Cardiac fibroblast (primary cell): ENCODE results near the gene PRKCA.
"Not testable (repeated sequence)": the region's sequence is repeated elsewhere in the genome, so short reads cannot be mapped to it uniquely, and the experiment has no call there.

Experiments
- DNase-seq, 2 donors: peaks; one replicate each; pipeline versions ENCODE4 v3.0.0 to v3.0.0-alpha.2; 2010; ENCODE audit warnings: low read depth in 2 of 2
- H3K4me3 ChIP-seq, 2 donors: replicated peaks in 1 of 2; 1 replicate in 1 of 2; 2 replicates in 1 of 2; pipeline ENCODE4 v1.5.1; 2011; ENCODE audit warnings: low read depth in 2 of 2, low read length in 2 of 2, mild to moderate bottlenecking in 2 of 2, moderate library complexity in 1 of 2
- TF ChIP-seq, protein P1 (sequence below): IDR thresholded peaks from one replicate; pipeline ENCODE4 v1.5.1; 2011; ENCODE audit warnings: low read depth, mild to moderate bottlenecking, low read length, inconsistent platforms

Gene PRKCA

DNA sequence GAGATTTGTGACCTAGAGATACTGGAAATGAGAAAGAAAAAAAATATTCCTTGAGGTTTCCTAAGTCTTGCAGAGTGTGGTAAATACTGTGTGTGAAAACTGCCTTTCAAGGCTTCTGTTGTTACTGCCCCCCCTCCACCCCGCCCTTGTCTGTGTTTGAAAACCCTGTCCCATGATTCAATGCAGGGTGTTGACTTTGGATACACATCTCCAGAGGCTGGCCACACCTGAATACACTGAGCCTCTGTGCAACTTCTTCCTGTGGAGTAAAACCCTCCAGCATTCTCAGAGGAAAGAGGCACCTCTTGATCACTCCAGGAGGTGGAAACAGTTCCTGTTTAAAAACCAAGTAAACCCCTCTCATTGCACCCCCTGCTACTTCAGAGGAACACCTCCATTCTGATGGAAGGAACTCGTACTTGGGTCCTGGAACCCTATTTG lies 409.5 kb downstream of the PRKCA start:
- no peak overlapping the region for H3K4me3 ChIP-seq
- no peak for DNase-seq
- TF ChIP-seq, protein P1, sequence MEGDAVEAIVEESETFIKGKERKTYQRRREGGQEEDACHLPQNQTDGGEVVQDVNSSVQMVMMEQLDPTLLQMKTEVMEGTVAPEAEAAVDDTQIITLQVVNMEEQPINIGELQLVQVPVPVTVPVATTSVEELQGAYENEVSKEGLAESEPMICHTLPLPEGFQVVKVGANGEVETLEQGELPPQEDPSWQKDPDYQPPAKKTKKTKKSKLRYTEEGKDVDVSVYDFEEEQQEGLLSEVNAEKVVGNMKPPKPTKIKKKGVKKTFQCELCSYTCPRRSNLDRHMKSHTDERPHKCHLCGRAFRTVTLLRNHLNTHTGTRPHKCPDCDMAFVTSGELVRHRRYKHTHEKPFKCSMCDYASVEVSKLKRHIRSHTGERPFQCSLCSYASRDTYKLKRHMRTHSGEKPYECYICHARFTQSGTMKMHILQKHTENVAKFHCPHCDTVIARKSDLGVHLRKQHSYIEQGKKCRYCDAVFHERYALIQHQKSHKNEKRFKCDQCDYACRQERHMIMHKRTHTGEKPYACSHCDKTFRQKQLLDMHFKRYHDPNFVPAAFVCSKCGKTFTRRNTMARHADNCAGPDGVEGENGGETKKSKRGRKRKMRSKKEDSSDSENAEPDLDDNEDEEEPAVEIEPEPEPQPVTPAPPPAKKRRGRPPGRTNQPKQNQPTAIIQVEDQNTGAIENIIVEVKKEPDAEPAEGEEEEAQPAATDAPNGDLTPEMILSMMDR: no peak

DNA sequence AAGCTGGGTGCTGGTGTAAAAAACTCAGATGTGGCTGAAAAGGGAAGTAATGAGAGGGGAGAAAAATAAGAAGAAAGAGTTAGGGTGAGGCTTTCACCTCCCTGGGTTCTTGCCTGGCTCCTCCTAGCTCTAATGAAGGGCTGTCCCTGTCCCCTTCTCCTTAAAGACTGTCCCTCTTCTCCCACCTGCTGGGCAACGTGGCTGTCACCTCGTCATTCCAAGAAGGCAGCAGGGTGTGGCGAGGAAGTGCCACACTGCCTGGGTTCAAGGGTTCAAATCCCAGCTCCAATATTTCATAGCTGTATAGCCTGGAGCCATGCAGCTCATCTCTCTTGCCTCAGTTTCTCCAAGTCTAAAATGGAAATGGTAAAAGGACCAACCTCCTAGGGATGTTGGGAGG lies 410.0 kb downstream of the PRKCA start:
- no peak overlapping the region for H3K4me3 ChIP-seq
- TF ChIP-seq, protein P1: no peak
- DNase-seq: no peak

DNA sequence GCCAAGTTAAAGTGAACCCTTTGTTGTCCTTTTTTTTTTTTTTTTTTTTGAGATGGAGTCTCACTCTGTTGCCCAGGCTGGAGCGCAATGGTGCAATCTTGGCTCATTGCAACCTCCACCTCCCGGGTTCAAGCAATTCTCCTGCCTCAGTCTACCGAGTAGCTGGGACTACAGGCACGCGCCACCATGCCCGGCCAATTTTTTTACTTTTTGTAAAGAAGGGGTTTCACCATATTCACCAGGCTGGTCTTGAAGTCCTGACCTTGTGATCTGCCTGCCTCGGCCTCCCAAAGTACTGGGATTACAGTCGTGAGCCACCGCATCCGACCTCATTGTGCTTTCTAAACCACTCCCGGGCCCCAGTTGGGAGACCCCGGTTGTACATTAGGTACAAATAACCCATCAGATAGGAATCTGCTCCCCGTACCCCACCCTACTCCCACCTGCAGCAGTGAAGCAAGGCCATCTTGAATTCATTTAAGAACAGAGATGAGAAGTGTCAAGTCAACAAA lies 410.7 kb downstream of the PRKCA start:
- DNase-seq, H3K4me3 ChIP-seq: not testable (repeated sequence)

DNA sequence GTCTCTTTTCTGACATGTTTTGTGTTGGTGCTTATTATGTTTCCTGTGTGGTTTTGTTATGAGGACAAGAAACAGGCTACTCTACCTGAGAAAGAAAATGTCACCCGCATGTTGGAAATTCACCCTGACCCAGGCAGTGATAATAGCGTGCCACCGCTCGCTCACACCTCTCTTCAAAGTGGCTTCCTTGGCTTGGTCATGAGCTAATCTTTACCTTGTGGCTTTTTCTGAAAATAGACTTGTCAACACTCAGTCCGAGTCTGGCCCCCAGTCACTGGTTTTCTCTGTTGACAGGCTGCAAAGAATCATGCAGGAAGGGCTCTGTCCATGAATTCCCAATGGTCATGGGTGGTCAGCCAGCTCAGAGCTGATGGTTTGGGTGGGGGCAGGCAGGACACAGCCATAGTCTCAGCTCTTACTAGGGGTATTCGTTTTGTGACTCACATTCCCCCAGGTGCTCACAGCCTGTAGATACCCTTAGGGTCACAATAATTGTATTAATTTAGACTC lies 411.2 kb downstream of the PRKCA start:
- H3K4me3 ChIP-seq: no peak overlapping the region
- TF ChIP-seq, protein P1: no peak
- no peak for DNase-seq

DNA sequence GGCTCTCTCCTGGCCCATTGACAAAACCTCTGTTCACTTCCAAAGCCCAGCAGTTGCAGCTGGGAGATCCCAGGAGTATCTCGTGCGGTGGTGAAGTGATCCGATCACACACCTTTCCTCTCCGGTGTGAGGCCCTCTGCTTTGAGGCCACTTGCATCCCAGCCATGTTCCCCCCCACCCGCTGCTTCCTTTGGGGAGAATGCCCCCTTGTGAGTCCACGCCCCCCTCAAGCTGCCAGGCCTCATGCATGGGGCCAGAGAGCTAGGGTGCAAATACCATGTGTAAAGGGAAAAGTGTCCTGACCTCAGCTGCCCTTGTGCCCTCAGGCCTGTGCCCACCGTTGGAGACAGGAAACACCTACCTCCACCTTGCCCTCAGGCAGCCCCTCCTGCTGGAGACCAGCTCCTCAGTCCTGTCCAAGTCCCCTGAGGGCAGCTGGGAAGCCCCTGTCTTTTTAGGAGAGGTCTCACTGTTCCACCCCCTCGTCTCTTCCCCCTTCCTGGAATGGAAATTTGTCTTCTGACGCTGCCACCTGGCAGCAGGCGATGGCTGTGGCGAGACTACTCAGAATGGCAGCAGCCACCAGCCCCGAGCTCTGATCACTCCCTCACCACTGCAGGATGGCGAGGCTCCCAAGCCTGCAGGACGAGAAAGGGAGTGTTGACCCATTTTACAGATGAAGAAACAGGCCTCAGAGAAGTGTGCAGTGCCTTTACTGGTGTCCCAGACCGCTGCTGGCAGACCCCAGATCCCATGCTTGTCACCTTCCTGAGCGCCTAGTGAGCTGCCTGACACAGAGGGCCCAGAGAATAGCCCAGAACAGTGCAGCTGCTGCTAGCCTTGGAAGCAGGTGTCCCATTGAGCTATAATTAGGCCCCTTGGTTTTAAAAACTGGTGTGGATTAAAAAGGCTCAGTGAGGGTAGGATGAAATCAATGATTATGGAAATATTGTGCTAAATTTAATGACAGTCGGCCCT lies 411.9 kb downstream of the PRKCA start:
- DNase-seq: no peak
- TF ChIP-seq, protein P1: no peak
- H3K4me3 ChIP-seq: no peak overlapping the region

DNA sequence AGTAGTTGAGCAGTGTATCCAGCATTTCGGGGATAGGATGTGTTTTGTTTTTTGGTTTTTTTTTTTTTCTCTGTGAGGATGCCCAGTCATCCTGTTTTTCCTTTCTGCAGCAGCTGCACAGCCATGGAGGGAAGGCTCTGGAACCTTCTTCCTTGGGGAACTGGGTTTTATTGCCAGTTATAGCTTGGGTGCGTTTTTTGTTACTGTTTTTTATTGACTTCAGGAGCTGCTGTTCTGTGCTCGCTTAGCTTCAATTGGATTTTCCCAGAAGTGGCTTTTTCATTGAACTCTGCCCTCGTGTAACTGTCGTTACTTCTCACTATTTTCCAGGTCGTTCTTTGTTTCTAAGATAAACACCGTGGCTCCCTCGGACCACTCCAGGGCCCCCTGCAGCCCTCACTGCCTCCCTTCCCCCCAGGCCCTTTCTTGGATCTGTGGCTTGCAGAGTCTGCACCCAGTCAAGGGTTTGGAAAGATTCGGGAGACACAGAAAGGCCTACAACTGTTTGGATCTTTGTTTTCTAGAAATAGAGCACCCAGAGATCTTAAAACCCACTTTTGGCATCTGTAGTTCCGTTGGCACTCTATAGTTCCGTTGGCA lies 412.8 kb downstream of the PRKCA start:
- no peak overlapping the region for H3K4me3 ChIP-seq

More for the DNA sequence above, 412.8 kb downstream of the PRKCA start:
- DNase-seq: no peak
- TF ChIP-seq, protein P1: no peak
